Caco-2 (cell line): Measurements from ENCODE around the gene SPDYE1. TPM values are rescaled to one million over a fixed set of nuclear protein-coding genes. Genes with fewer than 3 reads are reported as not detected.
A peak's percentile ranks its signal among the peaks of the same experiment; 100 is the strongest.

ENCODE experiments used
- BruUV-seq: library from RNA; stranded (reverse); fragments of 400-500 nt; replicated peaks from 2 replicates; lab custom pipeline; 2021; lab: Mats Ljungman, UMichigan
- CTCF ChIA-PET: fragments of 300-600 bp; sonication (Branson Sonifier 250); formaldehyde crosslinking; loops from one replicate; lab custom pipeline; 2022; ENCODE audit warnings: antibody characterized with exemption; lab: Charles Lee
- POLR2A ChIA-PET: fragments of 300-600 bp; sonication (Branson Sonifier 250); formaldehyde crosslinking; loops from one replicate; lab custom pipeline; 2022; ENCODE audit warnings: antibody characterized with exemption; lab: Charles Lee
- DNase-seq, 2 experiments: peaks; one replicate each; pipeline versions ENCODE4 v3.0.0 to v3.0.0-alpha.2; 2020 to 2022
- H3K27me3 ChIP-seq: replicated peaks from 2 replicates; pipeline ENCODE4 v1.6.0; 2011; ENCODE audit warnings: low read length; ENCODE audit not compliant: control insufficient read depth, insufficient read depth
- H3K36me3 ChIP-seq: 2 replicates; pipeline ENCODE4 v1.5.1; 2011; ENCODE audit warnings: low read length; ENCODE audit not compliant: control insufficient read depth, insufficient read depth
- H3K4me1 ChIP-seq: fragments of 250-450 bp; sonication (Bioruptor Pico); 2 replicates; pipeline ENCODE4 v1.5.1; 2020; ENCODE audit warnings: mild to moderate bottlenecking
- H3K4me3 ChIP-seq: 2 replicates; pipeline ENCODE4 v1.5.1; 2011; ENCODE audit warnings: low read depth, mild to moderate bottlenecking, control low read depth, low read length
- H3K9me3 ChIP-seq: fragments of 250-450 bp; sonication (Bioruptor Pico); 2 replicates; pipeline ENCODE4 v1.5.1; 2020; ENCODE audit warnings: mild to moderate bottlenecking, moderate library complexity
- H3K27ac Mint-ChIP-seq: one replicate; pipeline ENCODE4 v1.8.0; 2022; ENCODE audit warnings: mixed read lengths; ENCODE audit not compliant: unreplicated experiment
- H3K27me3 Mint-ChIP-seq: one replicate; pipeline ENCODE4 v1.8.0; 2022; ENCODE audit warnings: mixed read lengths; ENCODE audit not compliant: insufficient read depth, unreplicated experiment
- H3K36me3 Mint-ChIP-seq: one replicate; pipeline ENCODE4 v1.8.0; 2022; ENCODE audit warnings: mild to moderate bottlenecking, mixed read lengths; ENCODE audit not compliant: insufficient read depth, unreplicated experiment
- H3K4me1 Mint-ChIP-seq: one replicate; pipeline ENCODE4 v1.8.0; 2022; ENCODE audit warnings: low read depth, mixed read lengths; ENCODE audit not compliant: unreplicated experiment
- H3K4me3 Mint-ChIP-seq: one replicate; pipeline ENCODE4 v1.8.0; 2022; ENCODE audit warnings: mild to moderate bottlenecking, moderate library complexity, mixed read lengths; ENCODE audit not compliant: unreplicated experiment
- H3K9me3 Mint-ChIP-seq: one replicate; pipeline ENCODE4 v1.8.0; 2022; ENCODE audit warnings: mixed read lengths; ENCODE audit not compliant: unreplicated experiment
- CTCF ChIP-seq, 2 experiments: fragments of 200-600 bp in 1 of 2; IDR thresholded peaks; 1 replicate in 1 of 2; 2 replicates in 1 of 2; pipeline versions ENCODE4 v1.5.1 to v1.8.0; 2011 to 2022; ENCODE audit warnings: antibody characterized with exemption in 1 of 2, control low read depth in 1 of 2, inconsistent platforms in 1 of 2, low read depth in 1 of 2, low read length in 1 of 2, mild to moderate bottlenecking in 1 of 2, moderate library complexity in 1 of 2; ENCODE audit not compliant: insufficient read depth in 1 of 2, severe bottlenecking in 1 of 2, unreplicated experiment in 1 of 2
- intact Hi-C: fragments of 100-400 bp; cut with micrococcal nuclease; formaldehyde crosslinking; loops from one replicate; pipeline ENCODE4 v1.10.0; 2022; ENCODE audit not compliant: unreplicated experiment
- total RNA-seq: library from RNA; stranded (reverse); gene quantifications from 2 replicates; pipeline ENCODE4 v1.2.3, GENCODE V29; 2022

The SPDYE1 gene
- total RNA-seq, 1 experiment from 2014 or later = not detected

- POLR2A ChIA-PET = interaction anchor here (1.1 kb wide), 1 partner anchor 527 kb away, joined by 3 read pairs; the partner anchor contains the start of gene DDX56
- peak overlapping the region; percentile 87 for H3K4me3 Mint-ChIP-seq
- no peaks in the 10 kb centered on the region for H3K9me3 Mint-ChIP-seq
- no TSS peak for BruUV-seq
- no peak overlapping the region for H3K4me3 ChIP-seq
- peaks cover 16% of the 10 kb centered on the region for H3K4me1 Mint-ChIP-seq
- H3K27ac Mint-ChIP-seq = peak overlapping the region; percentile 73
- H3K27me3 ChIP-seq = no peaks in the 10 kb centered on the region
- H3K36me3 ChIP-seq = peaks cover 4% of the 10 kb centered on the region
- H3K27me3 Mint-ChIP-seq = no peaks in the 10 kb centered on the region
- intact Hi-C loops = no loop called here
- no peak for DNase-seq
- TF ChIP-seq CTCF (IDR thresholded peaks at IDR 0.05; ENCODE audit: insufficient read depth in 1 of 2, low read depth in 1 of 2, low read length in 1 of 2, severe bottlenecking in 1 of 2, unreplicated experiment in 1 of 2) = no peak
- CTCF ChIA-PET = no interaction called here
- H3K4me1 ChIP-seq = peaks cover 4% of the 10 kb centered on the region; the same call in 1 of the 2 replicates
- no peaks in the 10 kb centered on the region for H3K9me3 ChIP-seq
- H3K36me3 Mint-ChIP-seq = peaks cover 23% of the 10 kb centered on the region
These were observed 48.8 kb downstream of the SPDYE1 start for GRCh38 chr7:44046321-44047061.

GRCh38 chr7:44048031-44048795 lies 50.5 kb downstream of the SPDYE1 start:
- peaks cover 4% of the 10 kb centered on the region; the same call in 1 of the 2 replicates for H3K4me1 ChIP-seq
- peaks cover 40% of the 10 kb centered on the region for H3K36me3 Mint-ChIP-seq
- peaks cover 16% of the 10 kb centered on the region for H3K4me1 Mint-ChIP-seq
- no peak overlapping the region for H3K27ac Mint-ChIP-seq
- peak in 1 of 2 experiments; percentile 15 for DNase-seq
- POLR2A ChIA-PET = no interaction called here
- no peak overlapping the region for H3K4me3 Mint-ChIP-seq
- H3K4me3 ChIP-seq = no peak overlapping the region
- no peaks in the 10 kb centered on the region for H3K9me3 Mint-ChIP-seq
- TF ChIP-seq CTCF (IDR thresholded peaks at IDR 0.05; ENCODE audit: insufficient read depth in 1 of 2, low read depth in 1 of 2, low read length in 1 of 2, severe bottlenecking in 1 of 2, unreplicated experiment in 1 of 2) = no peak
- intact Hi-C loops = no loop called here
- CTCF ChIA-PET = no interaction called here
- H3K27me3 Mint-ChIP-seq = no peaks in the 10 kb centered on the region
- BruUV-seq = no TSS peak
- no peaks in the 10 kb centered on the region for H3K27me3 ChIP-seq
- H3K9me3 ChIP-seq = no peaks in the 10 kb centered on the region
- peaks cover 4% of the 10 kb centered on the region for H3K36me3 ChIP-seq

GRCh38 chr7:44050121-44050914 lies 52.6 kb downstream of the SPDYE1 start:
- H3K27me3 Mint-ChIP-seq = no peaks in the 10 kb centered on the region
- ChIA-PET POLR2A (no interaction called here), CTCF (interaction anchor here (0.8 kb wide), 1 partner anchor 15 kb away, joined by 5 read pairs; the partner anchor contains the start of gene PGAM2)
- Histone ChIP-seq H3K27me3 (no peaks in the 10 kb centered on the region), H3K36me3 (peaks cover 4% of the 10 kb centered on the region), H3K4me3 (no peak overlapping the region), H3K9me3 (no peaks in the 10 kb centered on the region), H3K4me1 (peaks cover 4% of the 10 kb centered on the region; the same call in 1 of the 2 replicates)
- no peaks in the 10 kb centered on the region for H3K9me3 Mint-ChIP-seq
- no TSS peak for BruUV-seq
- no peak overlapping the region for H3K27ac Mint-ChIP-seq
- TF ChIP-seq CTCF (IDR thresholded peaks at IDR 0.05; ENCODE audit: insufficient read depth in 1 of 2, low read depth in 1 of 2, low read length in 1 of 2, severe bottlenecking in 1 of 2, unreplicated experiment in 1 of 2) = no peak
- H3K4me1 Mint-ChIP-seq = peaks cover 16% of the 10 kb centered on the region
- no peak for DNase-seq
- peaks cover 53% of the 10 kb centered on the region for H3K36me3 Mint-ChIP-seq
- H3K4me3 Mint-ChIP-seq = no peak overlapping the region
- intact Hi-C loops = no loop called here
